Mesenchymal stem cell (in vitro differentiated cells and primary cell): ENCODE results near the gene TRIO.

Source experiments
- DNase-seq: peaks from one replicate; pipeline ENCODE4 v3.0.0-alpha.2; 2013
- H2AFZ ChIP-seq: one replicate; pipeline ENCODE4 v1.6.1; 2013; ENCODE audit warnings: low read depth, mild to moderate bottlenecking, control low read depth, inconsistent platforms, low read length, moderate library complexity
- H2AK5ac ChIP-seq: 2 replicates; pipeline ENCODE4 v1.6.1; 2013; ENCODE audit warnings: low read length, moderate library complexity, mild to moderate bottlenecking, inconsistent platforms; ENCODE audit not compliant: severe bottlenecking
- H2BK120ac ChIP-seq: one replicate; pipeline ENCODE4 v1.6.1; 2013; ENCODE audit warnings: low read depth, mild to moderate bottlenecking, inconsistent platforms, low read length, moderate library complexity
- H2BK12ac ChIP-seq, 2 experiments: one replicate each; pipeline ENCODE4 v1.6.1; 2013; ENCODE audit warnings: inconsistent platforms in 2 of 2, low read length in 2 of 2, mild to moderate bottlenecking in 2 of 2, moderate library complexity in 2 of 2, control low read depth in 1 of 2
- H2BK15ac ChIP-seq: one replicate; pipeline ENCODE4 v1.6.1; 2013; ENCODE audit warnings: mild to moderate bottlenecking, low read depth, inconsistent platforms; ENCODE audit not compliant: poor library complexity, severe bottlenecking
- H2BK5ac ChIP-seq: 2 replicates; pipeline ENCODE4 v1.6.1; 2013; ENCODE audit warnings: low read depth, mild to moderate bottlenecking, low read length, control low read depth, inconsistent platforms; ENCODE audit not compliant: poor library complexity, severe bottlenecking
- H3K14ac ChIP-seq, 2 experiments: one replicate each; pipeline ENCODE4 v1.6.1; 2013; ENCODE audit warnings: inconsistent platforms in 2 of 2, low read length in 2 of 2, control low read depth in 1 of 2, mild to moderate bottlenecking in 1 of 2, moderate library complexity in 1 of 2
- H3K18ac ChIP-seq, 2 experiments: one replicate each; pipeline ENCODE4 v1.6.1; 2013; ENCODE audit warnings: inconsistent platforms in 2 of 2, low read length in 2 of 2, control low read depth in 1 of 2, low read depth in 1 of 2, mild to moderate bottlenecking in 1 of 2
- H3K23ac ChIP-seq, 2 experiments: one replicate each; pipeline ENCODE4 v1.6.1; 2013; ENCODE audit warnings: inconsistent platforms in 2 of 2, low read length in 2 of 2, mild to moderate bottlenecking in 2 of 2, moderate library complexity in 2 of 2, control low read depth in 1 of 2
- H3K27ac ChIP-seq: 2 replicates; pipeline ENCODE4 v1.5.1; 2013; ENCODE audit warnings: mild to moderate bottlenecking, moderate library complexity, low read length, control low read depth, inconsistent platforms; ENCODE audit not compliant: poor library complexity, severe bottlenecking
- H3K27me3 ChIP-seq, 2 experiments: 2 replicates each; pipeline versions ENCODE4 v1.6.1 to v1.7.0; 2013; ENCODE audit warnings: low read length in 2 of 2, mild to moderate bottlenecking in 2 of 2, moderate library complexity in 2 of 2, control low read depth in 1 of 2, inconsistent platforms in 1 of 2; ENCODE audit not compliant: control insufficient read depth in 1 of 2, insufficient read depth in 1 of 2
- H3K36me3 ChIP-seq, 2 experiments: 2 replicates each; pipeline versions ENCODE4 v1.6.1 to v1.7.0; 2013; ENCODE audit warnings: low read length in 2 of 2, control low read depth in 1 of 2, inconsistent platforms in 1 of 2, low read depth in 1 of 2, mild to moderate bottlenecking in 1 of 2; ENCODE audit not compliant: insufficient read depth in 2 of 2, control insufficient read depth in 1 of 2
- H3K4ac ChIP-seq, 2 experiments: one replicate each; pipeline ENCODE4 v1.6.1; 2013; ENCODE audit warnings: inconsistent platforms in 2 of 2, low read length in 2 of 2, mild to moderate bottlenecking in 2 of 2, moderate library complexity in 2 of 2, control low read depth in 1 of 2, low read depth in 1 of 2
- H3K4me1 ChIP-seq: 2 replicates; pipeline ENCODE4 v1.6.1; 2013; ENCODE audit warnings: low read depth, low read length, control low read depth; ENCODE audit not compliant: control insufficient read depth, insufficient read depth
- H3K4me2 ChIP-seq: 2 replicates; pipeline ENCODE4 v1.6.1; 2013; ENCODE audit warnings: low read length, mild to moderate bottlenecking, inconsistent platforms; ENCODE audit not compliant: poor library complexity, severe bottlenecking
- H3K4me3 ChIP-seq, 2 experiments: 2 replicates each; pipeline versions ENCODE4 v1.5.1 to v1.7.0; 2013; ENCODE audit warnings: low read length in 2 of 2, mild to moderate bottlenecking in 2 of 2, control low read depth in 1 of 2, low read depth in 1 of 2; ENCODE audit not compliant: insufficient read depth in 1 of 2
- H3K79me1 ChIP-seq: replicated peaks from 2 replicates; pipeline ENCODE4 v1.6.1; 2013; ENCODE audit warnings: mild to moderate bottlenecking, control low read depth, low read length, inconsistent platforms; ENCODE audit not compliant: poor library complexity, severe bottlenecking
- H3K9ac ChIP-seq: 2 replicates; pipeline ENCODE4 v1.7.0; 2013; ENCODE audit warnings: mild to moderate bottlenecking, low read length, moderate library complexity
- H3K9me3 ChIP-seq: 2 replicates; pipeline ENCODE4 v1.7.0; 2013; ENCODE audit warnings: mild to moderate bottlenecking, low read length; ENCODE audit not compliant: control insufficient read depth
- H4K8ac ChIP-seq: one replicate; pipeline ENCODE4 v1.6.1; 2013; ENCODE audit warnings: inconsistent platforms, mild to moderate bottlenecking, low read length, moderate library complexity
- H4K91ac ChIP-seq: one replicate; pipeline ENCODE4 v1.6.1; 2013; ENCODE audit warnings: mild to moderate bottlenecking, low read length, inconsistent platforms
- WGBS: methylation state at CpG from one replicate; pipeline ENCODE4 v1.1.7; 2013; ENCODE audit warnings: mixed read lengths; 5-methylcytosine and 5-hydroxymethylcytosine counted together

TRIO gene

DNA sequence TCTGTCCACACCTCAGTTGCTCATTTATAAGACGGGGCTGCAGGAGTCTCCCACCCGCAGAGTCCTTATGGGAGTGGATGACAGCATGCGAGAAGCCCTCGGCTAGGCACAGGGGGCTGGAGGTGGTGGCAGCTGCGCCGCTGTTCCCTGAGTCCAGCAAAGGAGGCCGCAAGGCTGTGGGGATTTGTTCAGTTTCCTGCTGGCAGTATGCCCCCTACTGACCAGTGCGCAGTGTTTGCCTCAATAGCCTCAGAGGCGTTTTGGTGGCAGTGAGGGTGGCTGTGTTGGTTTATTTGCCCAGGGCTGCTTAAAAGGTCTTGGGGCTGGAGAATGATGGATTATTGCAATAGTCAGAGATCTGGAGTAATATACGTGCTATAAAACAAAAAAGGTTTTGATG is 262.1 kb downstream of the TRIO start:
- Histone ChIP-seq H2BK15ac (no peak overlapping the region), H2BK5ac (no peak overlapping the region), H3K4ac (no peak overlapping the region), H2AK5ac (no peak overlapping the region), H3K4me1 (peaks cover 30% of the 10 kb centered on the region), H2AFZ (no peak overlapping the region), H3K36me3 (peaks cover 46 to 64% of the 10 kb centered on the region in 2 experiments), H3K9me3 (no peaks in the 10 kb centered on the region), H3K4me3 (no peak overlapping the region), H3K9ac (no peak overlapping the region), H4K8ac (no peak overlapping the region), H3K18ac (peak overlapping the region in 1 of 2 experiments; percentile 28), H2BK12ac (peak overlapping the region in 1 of 2 experiments; percentile 37), H4K91ac (no peak overlapping the region), H3K79me1 (peaks cover 21% of the 10 kb centered on the region), H3K27me3 (no peaks in the 10 kb centered on the region), H2BK120ac (no peak overlapping the region), H3K27ac (peak overlapping the region; percentile 20), H3K4me2 (no peak overlapping the region), H3K23ac (no peak overlapping the region), H3K14ac (no peak overlapping the region)
- WGBS = 89% methylated on average over 10 of the region's 10 CpGs
- no peak for DNase-seq

DNA sequence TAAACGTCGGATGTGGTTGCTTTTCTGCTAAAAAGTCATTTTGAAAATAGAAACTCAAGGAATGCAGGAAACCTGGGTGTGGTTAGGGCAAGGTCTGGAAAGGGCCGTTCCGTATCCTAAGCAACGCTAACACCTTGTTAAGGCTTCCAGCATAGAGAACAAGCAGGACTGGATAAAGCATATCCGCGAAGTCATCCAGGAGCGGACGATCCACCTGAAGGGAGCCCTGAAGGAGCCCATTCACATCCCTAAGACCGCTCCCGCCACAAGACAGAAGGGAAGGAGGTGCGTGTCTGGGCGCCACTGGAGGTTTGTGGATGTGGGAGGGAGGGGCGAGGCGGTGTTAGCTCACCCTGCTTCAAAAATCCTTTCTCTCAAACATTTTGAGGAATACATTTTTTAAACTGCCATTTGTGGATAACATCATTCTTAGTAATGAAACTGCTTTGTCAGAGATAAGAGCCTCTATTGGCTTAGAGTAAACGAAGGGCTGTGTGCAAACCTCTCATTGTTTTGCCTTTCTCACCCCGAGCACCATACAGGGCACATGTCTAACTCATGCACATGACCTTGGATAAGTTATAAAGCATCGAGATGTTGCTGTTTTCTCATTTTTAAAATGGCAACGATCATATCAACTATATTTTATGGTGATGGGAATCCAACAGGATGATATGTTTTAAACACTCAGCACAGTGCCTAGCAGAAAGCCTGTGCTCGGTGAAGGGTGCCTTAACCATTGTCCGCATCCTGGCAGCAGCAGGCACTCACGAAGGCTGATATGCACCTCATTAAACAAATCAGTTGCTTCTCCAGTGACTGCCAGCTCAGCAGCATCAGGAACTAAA is 262.8 kb downstream of the TRIO start:
- Histone ChIP-seq H3K36me3 (peaks cover 52 to 58% of the 10 kb centered on the region in 2 experiments), H4K8ac (no peak overlapping the region), H3K4me1 (peaks cover 29% of the 10 kb centered on the region), H3K23ac (no peak overlapping the region), H2AK5ac (no peak overlapping the region), H4K91ac (no peak overlapping the region), H2BK5ac (no peak overlapping the region), H3K9me3 (no peaks in the 10 kb centered on the region), H3K14ac (no peak overlapping the region), H3K18ac (no peak overlapping the region), H3K27ac (peak overlapping the region; percentile 39), H3K9ac (peak overlapping the region; percentile 7), H3K79me1 (peaks cover 21% of the 10 kb centered on the region), H2BK120ac (no peak overlapping the region), H3K27me3 (no peaks in the 10 kb centered on the region), H2BK15ac (no peak overlapping the region), H3K4ac (no peak overlapping the region), H3K4me3 (no peak overlapping the region), H3K4me2 (no peak overlapping the region), H2BK12ac (no peak overlapping the region), H2AFZ (no peak overlapping the region)
- no peak for DNase-seq
- 86% methylated on average over 18 of the region's 22 CpGs for WGBS

- peak; percentile 87 for DNase-seq
- Histone ChIP-seq H2AFZ (no peak overlapping the region), H2BK120ac (no peak overlapping the region), H3K9ac (peak overlapping the region; percentile 91), H2AK5ac (no peak overlapping the region), H3K4me2 (no peak overlapping the region), H3K4ac (no peak overlapping the region), H3K4me1 (peaks cover 29% of the 10 kb centered on the region), H3K4me3 (no peak overlapping the region), H3K27ac (peak overlapping the region; percentile 54), H3K18ac (no peak overlapping the region), H3K27me3 (no peaks in the 10 kb centered on the region), H3K9me3 (no peaks in the 10 kb centered on the region), H3K36me3 (peaks cover 57 to 58% of the 10 kb centered on the region in 2 experiments), H3K14ac (no peak overlapping the region), H3K23ac (no peak overlapping the region), H2BK12ac (no peak overlapping the region), H4K8ac (no peak overlapping the region), H2BK15ac (no peak overlapping the region), H2BK5ac (no peak overlapping the region), H3K79me1 (peaks cover 21% of the 10 kb centered on the region), H4K91ac (no peak overlapping the region)
- 19% methylated on average over 12 of the region's 12 CpGs for WGBS
These were observed 263.4 kb downstream of the TRIO start for GRCh38 chr5:14406554-14406849.

DNA sequence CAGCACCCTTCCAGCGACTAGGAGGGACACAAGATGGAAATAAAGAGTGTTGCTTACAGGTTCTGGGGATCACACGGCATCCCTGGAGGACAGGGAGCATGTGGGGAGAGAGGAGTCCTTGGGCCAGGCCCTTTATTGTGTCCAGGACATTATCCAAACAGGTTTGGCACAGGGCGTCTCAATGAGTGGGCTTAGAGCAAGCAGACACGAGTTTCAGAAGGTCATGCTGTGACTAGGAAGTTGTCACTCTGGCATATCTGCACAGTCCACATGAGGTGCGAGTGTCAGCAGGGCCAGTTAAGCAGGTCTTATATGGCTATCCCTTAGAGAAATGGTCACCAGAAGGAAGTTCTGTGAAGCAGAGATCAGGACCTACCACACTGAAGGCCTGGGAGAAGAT is 263.9 kb downstream of the TRIO start:
- Histone ChIP-seq H2BK120ac (no peak overlapping the region), H2BK5ac (no peak overlapping the region), H3K4me2 (no peak overlapping the region), H4K91ac (no peak overlapping the region), H3K23ac (no peak overlapping the region), H2AFZ (no peak overlapping the region), H3K79me1 (peaks cover 23% of the 10 kb centered on the region), H3K27ac (peak overlapping the region; percentile 54), H3K9ac (peak overlapping the region; percentile 91), H2BK15ac (no peak overlapping the region), H3K27me3 (no peaks in the 10 kb centered on the region), H3K36me3 (peaks cover 57 to 63% of the 10 kb centered on the region in 2 experiments), H4K8ac (peak overlapping the region; percentile 52), H3K9me3 (no peaks in the 10 kb centered on the region), H2BK12ac (peak overlapping the region in 1 of 2 experiments; percentile 48), H3K4me3 (peak overlapping the region in 1 of 2 experiments; percentile 4), H2AK5ac (no peak overlapping the region), H3K4me1 (peaks cover 29% of the 10 kb centered on the region), H3K4ac (peak overlapping the region in 1 of 2 experiments; percentile 55), H3K14ac (no peak overlapping the region), H3K18ac (peak overlapping the region; percentile 52 to 53)
- DNase-seq = no peak
- 95% methylated on average over 5 of the region's 5 CpGs for WGBS
